IMR-90 (cell line): Measurements from ENCODE around the gene SPTLC3. TPM values are rescaled to one million over a fixed set of nuclear protein-coding genes. Genes with fewer than 3 reads are reported as not detected.

Source experiments
- ATAC-seq: fragments of 200-7000 bp; cut with Tn5 transposase; 2 replicates; pipeline ENCODE4 v1.9.1; 2020; ENCODE audit warnings: low read depth, mild to moderate bottlenecking, moderate library complexity
- BruUV-seq: library from RNA; stranded (reverse); fragments of 400-500 nt; replicated peaks from 2 replicates; lab custom pipeline; 2021; lab: Mats Ljungman, UMichigan
- CTCF ChIA-PET: fragments of 300-600 bp; formaldehyde crosslinking; extraction: SDS; loops from one replicate; lab custom pipeline; 2021; ENCODE audit warnings: antibody characterized with exemption; lab: Yijun Ruan, JAX
- POLR2A ChIA-PET: fragments of 300-600 bp; sonication (Branson Sonifier 250); formaldehyde crosslinking; loops from one replicate; lab custom pipeline; 2022; ENCODE audit warnings: antibody characterized with exemption; ENCODE audit not compliant: unreplicated experiment; lab: Charles Lee
- DNase-seq: peaks from one replicate; pipeline ENCODE4 v3.0.0; 2013
- H2AFZ ChIP-seq: replicated peaks from 2 replicates; pipeline ENCODE3; 2013; ENCODE audit warnings: low read length, mild to moderate bottlenecking; ENCODE audit not compliant: poor library complexity
- H2AK5ac ChIP-seq: 2 replicates; pipeline ENCODE4 v1.6.1; 2013; ENCODE audit warnings: low read depth, low read length, inconsistent platforms
- H2AK9ac ChIP-seq: replicated peaks from 2 replicates; pipeline ENCODE3; 2013; ENCODE audit warnings: mild to moderate bottlenecking, low read depth, low read length, moderate library complexity; ENCODE audit not compliant: poor library complexity
- H2BK120ac ChIP-seq: 2 replicates; pipeline ENCODE4 v1.6.1; 2013; ENCODE audit warnings: low read depth, low read length, inconsistent platforms
- H2BK15ac ChIP-seq: 3 replicates; pipeline ENCODE4 v1.6.1; 2013; ENCODE audit warnings: low read depth, low read length, inconsistent platforms
- H2BK20ac ChIP-seq: 2 replicates; pipeline ENCODE4 v1.6.1; 2013; ENCODE audit warnings: low read depth, mild to moderate bottlenecking, inconsistent platforms, low read length, moderate library complexity
- H2BK5ac ChIP-seq: 2 replicates; pipeline ENCODE4 v1.6.1; 2013; ENCODE audit warnings: mild to moderate bottlenecking, low read depth, low read length, inconsistent platforms; ENCODE audit not compliant: poor library complexity, severe bottlenecking
- H3K14ac ChIP-seq: replicated peaks from 2 replicates; pipeline ENCODE4 v1.6.1; 2013; ENCODE audit warnings: low read depth, low read length, inconsistent platforms
- H3K18ac ChIP-seq: 2 replicates; pipeline ENCODE4 v1.6.1; 2013; ENCODE audit warnings: low read depth, low read length, control low read depth
- H3K23ac ChIP-seq: 2 replicates; pipeline ENCODE4 v1.6.1; 2013; ENCODE audit warnings: low read depth, low read length, inconsistent platforms
- H3K27ac ChIP-seq: 2 replicates; pipeline ENCODE4 v1.5.1; 2013; ENCODE audit warnings: mild to moderate bottlenecking, control low read depth, low read length; ENCODE audit not compliant: insufficient read depth
- H3K27me3 ChIP-seq: 2 replicates; pipeline ENCODE4 v1.6.1; 2013; ENCODE audit warnings: low read length; ENCODE audit not compliant: control insufficient read depth, insufficient read depth
- H3K36me3 ChIP-seq: 2 replicates; pipeline ENCODE4 v1.6.1; 2013; ENCODE audit warnings: low read length, mixed read lengths; ENCODE audit not compliant: control insufficient read depth, insufficient read depth
- H3K4ac ChIP-seq: 2 replicates; pipeline ENCODE4 v1.6.1; 2013; ENCODE audit warnings: low read depth, low read length, inconsistent platforms
- H3K4me1 ChIP-seq: 2 replicates; pipeline ENCODE4 v1.6.1; 2013; ENCODE audit warnings: low read length, mixed read lengths; ENCODE audit not compliant: control insufficient read depth, insufficient read depth
- H3K4me2 ChIP-seq: 2 replicates; pipeline ENCODE4 v1.6.1; 2013; ENCODE audit warnings: low read depth, mild to moderate bottlenecking, control low read depth, low read length, moderate library complexity
- H3K4me3 ChIP-seq: 2 replicates; pipeline ENCODE4 v1.5.1; 2013; ENCODE audit warnings: low read depth, mild to moderate bottlenecking, control low read depth, low read length, moderate library complexity; ENCODE audit not compliant: insufficient read depth
- H3K56ac ChIP-seq: 2 replicates; pipeline ENCODE4 v1.6.1; 2013; ENCODE audit warnings: low read length, inconsistent platforms; ENCODE audit not compliant: insufficient read depth; ENCODE audit errors: extremely low read depth
- H3K79me1 ChIP-seq, 2 experiments: 2 replicates each; pipeline ENCODE4 v1.6.1; 2013; ENCODE audit warnings: low read length in 2 of 2, inconsistent platforms in 1 of 2, low read depth in 1 of 2
- H3K9ac ChIP-seq: 2 replicates; pipeline ENCODE4 v1.6.1; 2013; ENCODE audit warnings: low read depth, low read length, control low read depth
- H3K9me1 ChIP-seq: 2 replicates; pipeline ENCODE4 v1.6.1; 2013; ENCODE audit warnings: low read length, inconsistent platforms; ENCODE audit not compliant: insufficient read depth
- H3K9me3 ChIP-seq: 2 replicates; pipeline ENCODE4 v1.6.1; 2013; ENCODE audit warnings: low read length; ENCODE audit not compliant: control insufficient read depth, insufficient read depth
- H4K20me1 ChIP-seq: 2 replicates; pipeline ENCODE4 v1.6.1; 2013; ENCODE audit warnings: low read length, inconsistent platforms; ENCODE audit not compliant: insufficient read depth
- H4K5ac ChIP-seq: 2 replicates; pipeline ENCODE4 v1.6.1; 2013; ENCODE audit warnings: mild to moderate bottlenecking, low read depth, low read length, control low read depth
- H4K8ac ChIP-seq, 2 experiments: 2 replicates each; pipeline ENCODE4 v1.6.1; 2013; ENCODE audit warnings: low read depth in 2 of 2, low read length in 2 of 2, control low read depth in 1 of 2, inconsistent platforms in 1 of 2
- H4K91ac ChIP-seq: 2 replicates; pipeline ENCODE4 v1.6.1; 2013; ENCODE audit warnings: low read depth, low read length, inconsistent platforms; ENCODE audit not compliant: insufficient read depth
- BHLHE40 ChIP-seq: fragments of 150-350 bp; IDR thresholded peaks from 2 replicates; pipeline ENCODE4 v1.6.1; 2016; ENCODE audit warnings: mild to moderate bottlenecking, low read depth, low read length
- CHD1 ChIP-seq: IDR thresholded peaks from 2 replicates; pipeline ENCODE4 v1.6.1; 2012; ENCODE audit warnings: low read depth, low read length, improper control_type of control experiment
- ELK1 ChIP-seq: fragments of 150-350 bp; IDR thresholded peaks from 2 replicates; pipeline ENCODE4 v1.6.1; 2016; ENCODE audit warnings: low read depth, mild to moderate bottlenecking, low read length, moderate library complexity, borderline replicate concordance
- MAZ ChIP-seq: IDR thresholded peaks from 2 replicates; pipeline ENCODE4 v1.6.1; 2012; ENCODE audit warnings: low read depth, mild to moderate bottlenecking, low read length, improper control_type of control experiment, moderate library complexity, borderline replicate concordance
- NFE2L2 ChIP-seq: fragments of 150-350 bp; IDR thresholded peaks from 2 replicates; pipeline ENCODE4 v1.6.1; 2016; ENCODE audit warnings: low read depth, mild to moderate bottlenecking, low read length
- RAD21 ChIP-seq: IDR thresholded peaks from 2 replicates; pipeline ENCODE4 v1.6.1; 2012; ENCODE audit warnings: low read length, improper control_type of control experiment
- RCOR1 ChIP-seq: IDR thresholded peaks from 2 replicates; pipeline ENCODE4 v1.6.1; 2012; ENCODE audit warnings: mild to moderate bottlenecking, low read length, improper control_type of control experiment; ENCODE audit not compliant: insufficient replicate concordance
- RFX5 ChIP-seq: IDR thresholded peaks from 2 replicates; pipeline ENCODE4 v1.8.0; 2012; ENCODE audit warnings: low read depth, mild to moderate bottlenecking, low read length, moderate library complexity
- WGBS, 2 experiments: methylation state at CpG; one replicate each; pipeline versions ENCODE4 v1.1.5 to v1.1.7; 2013; ENCODE audit warnings: missing lambda C conversion rate in 2 of 2; ENCODE audit not compliant: insufficient read length in 1 of 2; ENCODE audit errors: extremely low coverage in 2 of 2; 5-methylcytosine and 5-hydroxymethylcytosine counted together
- dilution Hi-C: fragments of 300-500 bp; cut with HindIII; formaldehyde crosslinking; loops from one replicate; pipeline ENCODE4 v1.14.3; 2018; ENCODE audit warnings: low sequenced_read_pairs; ENCODE audit not compliant: unreplicated experiment
- in situ Hi-C: fragments of 300-500 bp; cut with MboI; formaldehyde crosslinking; loops from 3 replicates; pipeline ENCODE4 v1.14.3; 2019; ENCODE audit warnings: low sequenced_read_pairs, inconsistent platforms, mixed read lengths
- intact Hi-C: fragments of 100-400 bp; cut with micrococcal nuclease; formaldehyde crosslinking; loops from 2 replicates; pipeline ENCODE4 v1.10.0; 2022
- polyA plus RNA-seq, 3 experiments: library from polyadenylated mRNA; depleted of rRNA; stranded (reverse); fragments of >200 nt; gene quantifications; 2 replicates each; pipeline ENCODE4 v1.2.3, GENCODE V29; 2012; ENCODE audit warnings: low replicate concordance in 1 of 3
- total RNA-seq: library from RNA; depleted of rRNA; stranded (reverse); fragments of >200 nt; gene quantifications from 2 replicates; pipeline ENCODE4 v1.2.3, GENCODE V29; 2012

The SPTLC3 gene
- total and polyA plus RNA-seq, 2 of the 4 experiments (the other 2 are of a cell fraction), result 0.44 to 1.6 TPM

- CTCF ChIA-PET, result no interaction called here
- no peaks in the 10 kb centered on the region for H3K27me3 ChIP-seq
- H3K4ac ChIP-seq, result no peak overlapping the region
- no peaks in the 10 kb centered on the region for H3K79me1 ChIP-seq
- H2BK20ac ChIP-seq, result no peak overlapping the region
- no peak overlapping the region for H4K5ac ChIP-seq
- no peak overlapping the region for H3K4me3 ChIP-seq
- ATAC-seq, result no peak
- H3K27ac ChIP-seq, result no peak overlapping the region
- POLR2A ChIA-PET, result no interaction called here
- no peak overlapping the region for H3K4me2 ChIP-seq
- H3K9ac ChIP-seq, result no peak overlapping the region
- no peak overlapping the region for H2AK5ac ChIP-seq
- no peaks in the 10 kb centered on the region for H3K9me1 ChIP-seq
- H3K36me3 ChIP-seq, result no peaks in the 10 kb centered on the region
- H2AFZ ChIP-seq, result no peak overlapping the region
- H2BK120ac ChIP-seq, result no peak overlapping the region
- no peaks in the 10 kb centered on the region for H4K20me1 ChIP-seq
- H2AK9ac ChIP-seq, result no peak overlapping the region
- H3K14ac ChIP-seq, result no peak overlapping the region
- no peak for TF ChIP-seq BHLHE40
- no peak for TF ChIP-seq NFE2L2
- no peak for TF ChIP-seq CHD1
- no peak for TF ChIP-seq MAZ
- TF ChIP-seq RAD21, result no peak
- TF ChIP-seq RFX5, result no peak
- no peak for TF ChIP-seq RCOR1
- no peak for TF ChIP-seq ELK1
- BruUV-seq, result no TSS peak
- no peak overlapping the region for H2BK15ac ChIP-seq
- no peak overlapping the region for H2BK5ac ChIP-seq
- no peak overlapping the region for H4K8ac ChIP-seq
- intact Hi-C loops, result no loop called here
- H3K56ac ChIP-seq, result no peak overlapping the region
- WGBS, 2 experiments, result no CpG with 5 or more reads among the region's 3 CpGs
- no peak overlapping the region for H3K23ac ChIP-seq
- no peaks in the 10 kb centered on the region for H3K9me3 ChIP-seq
- H3K18ac ChIP-seq, result no peak overlapping the region
- dilution Hi-C loops, result no loop called here
- no peaks in the 10 kb centered on the region; the same call in 1 of the 2 replicates for H3K4me1 ChIP-seq
- no peak overlapping the region for H4K91ac ChIP-seq
- in situ Hi-C loops, result loop anchor here (5.0 kb wide), 1 partner anchor 130 kb away; no protein-coding TSS in a partner anchor
- peak; percentile 1 for DNase-seq
Measured at GRCh38 chr20:13102237-13102636, 93.5 kb downstream of the SPTLC3 start.
